RWPE1 (cell line): Measurements from ENCODE around the gene CCSER2.
"Not testable (repeated sequence)": the region's sequence is repeated elsewhere in the genome, so short reads cannot be mapped to it uniquely, and the experiment has no call there.

Experiments
- CTCF ChIA-PET: fragments of 350-600 bp; sonication (Branson Sonifier 250); formaldehyde crosslinking; extraction: SDS; loops from one replicate; lab custom pipeline; 2021; lab: Yijun Ruan, JAX
- POLR2A ChIA-PET: fragments of 400-600 bp; formaldehyde crosslinking; extraction: SDS; loops from one replicate; lab custom pipeline; 2020; ENCODE audit warnings: antibody characterized with exemption; ENCODE audit not compliant: low non-redundant PET; lab: Yijun Ruan, JAX
- DNase-seq: peaks from one replicate; pipeline ENCODE4 v3.0.0; 2012; ENCODE audit warnings: low spot score
- H3K27ac ChIP-seq: fragments of 450-650 bp; 2 replicates; pipeline ENCODE4 v1.5.1; 2017
- TF ChIP-seq, protein P1 (sequence below): fragments of 450-650 bp; conservative IDR thresholded peaks from 2 replicates; pipeline ENCODE4 v1.5.1; 2017; ENCODE audit warnings: low read depth, mild to moderate bottlenecking

Gene CCSER2

DNA sequence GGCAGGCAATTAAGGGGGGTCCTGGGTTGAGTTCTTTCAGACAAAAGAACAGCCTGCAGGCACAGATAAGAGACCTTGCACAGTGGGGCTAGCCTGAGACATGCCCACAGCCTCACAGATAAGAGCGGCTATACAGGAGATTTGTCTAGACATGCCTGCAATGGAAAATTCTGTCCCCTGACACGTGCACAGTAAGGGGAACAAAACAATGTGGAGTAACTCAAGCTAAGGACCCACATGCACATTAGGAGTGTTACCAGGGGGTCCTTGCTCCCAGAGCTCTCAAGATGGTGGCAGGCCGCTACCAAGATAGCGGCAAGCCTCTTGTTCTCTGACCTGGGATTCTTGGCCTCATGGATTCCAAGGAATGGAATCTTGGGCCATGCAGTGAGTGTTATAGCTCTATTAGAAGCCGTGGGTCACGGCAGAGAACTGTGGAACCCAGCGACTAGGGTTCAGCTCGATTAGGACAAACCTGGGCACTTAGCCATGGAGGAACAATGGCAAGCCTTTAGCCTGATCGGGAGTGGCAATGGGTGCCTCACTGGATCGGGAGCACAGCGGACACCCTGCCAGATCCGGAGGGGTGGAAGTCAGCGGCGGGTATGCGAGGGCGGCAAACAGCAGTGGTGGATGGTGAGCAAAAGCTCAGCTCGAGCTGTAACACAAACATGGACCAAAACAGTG lies 196.9 kb downstream of the CCSER2 start:
- no peak for DNase-seq
- 0 out of 2 replicates have a peak overlapping the region, but pooled peaks have one; percentile 21 for H3K27ac ChIP-seq
- TF ChIP-seq, protein P1, sequence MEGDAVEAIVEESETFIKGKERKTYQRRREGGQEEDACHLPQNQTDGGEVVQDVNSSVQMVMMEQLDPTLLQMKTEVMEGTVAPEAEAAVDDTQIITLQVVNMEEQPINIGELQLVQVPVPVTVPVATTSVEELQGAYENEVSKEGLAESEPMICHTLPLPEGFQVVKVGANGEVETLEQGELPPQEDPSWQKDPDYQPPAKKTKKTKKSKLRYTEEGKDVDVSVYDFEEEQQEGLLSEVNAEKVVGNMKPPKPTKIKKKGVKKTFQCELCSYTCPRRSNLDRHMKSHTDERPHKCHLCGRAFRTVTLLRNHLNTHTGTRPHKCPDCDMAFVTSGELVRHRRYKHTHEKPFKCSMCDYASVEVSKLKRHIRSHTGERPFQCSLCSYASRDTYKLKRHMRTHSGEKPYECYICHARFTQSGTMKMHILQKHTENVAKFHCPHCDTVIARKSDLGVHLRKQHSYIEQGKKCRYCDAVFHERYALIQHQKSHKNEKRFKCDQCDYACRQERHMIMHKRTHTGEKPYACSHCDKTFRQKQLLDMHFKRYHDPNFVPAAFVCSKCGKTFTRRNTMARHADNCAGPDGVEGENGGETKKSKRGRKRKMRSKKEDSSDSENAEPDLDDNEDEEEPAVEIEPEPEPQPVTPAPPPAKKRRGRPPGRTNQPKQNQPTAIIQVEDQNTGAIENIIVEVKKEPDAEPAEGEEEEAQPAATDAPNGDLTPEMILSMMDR: no peak
- ChIA-PET POLR2A (no interaction called here), CTCF (no interaction called here)

GRCh38 chr10:84525807-84526182 lies 197.4 kb downstream of the CCSER2 start:
- POLR2A ChIA-PET, H3K27ac ChIP-seq, CTCF ChIA-PET, DNase-seq: not testable (repeated sequence)

DNA sequence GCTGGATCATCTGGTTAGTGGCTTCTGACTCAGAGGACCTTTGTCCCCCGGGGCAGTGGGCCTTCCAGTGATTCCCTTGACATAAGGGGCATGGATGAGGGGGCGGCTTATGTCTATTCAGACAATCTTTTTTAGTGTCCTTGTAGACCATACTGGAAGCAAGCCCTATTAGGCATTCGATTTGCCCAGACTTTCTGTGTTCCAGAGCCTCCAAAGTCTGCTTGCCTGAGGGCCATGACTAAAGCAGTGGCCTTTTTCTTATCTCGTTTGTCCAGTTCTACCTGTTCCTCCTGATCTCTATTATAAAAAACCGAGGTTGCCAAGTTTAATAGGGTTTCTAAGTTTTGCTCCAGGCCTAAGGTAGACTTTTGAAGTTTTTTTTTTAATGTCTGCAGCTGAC lies 199.0 kb downstream of the CCSER2 start:
- DNase-seq, POLR2A ChIA-PET, H3K27ac ChIP-seq: not testable (repeated sequence)
- CTCF ChIA-PET: interaction anchor here (0.7 kb wide), 2 partner anchors 8 to 12 kb away, joined by 3 read pairs; no protein-coding TSS in a partner anchor

DNA sequence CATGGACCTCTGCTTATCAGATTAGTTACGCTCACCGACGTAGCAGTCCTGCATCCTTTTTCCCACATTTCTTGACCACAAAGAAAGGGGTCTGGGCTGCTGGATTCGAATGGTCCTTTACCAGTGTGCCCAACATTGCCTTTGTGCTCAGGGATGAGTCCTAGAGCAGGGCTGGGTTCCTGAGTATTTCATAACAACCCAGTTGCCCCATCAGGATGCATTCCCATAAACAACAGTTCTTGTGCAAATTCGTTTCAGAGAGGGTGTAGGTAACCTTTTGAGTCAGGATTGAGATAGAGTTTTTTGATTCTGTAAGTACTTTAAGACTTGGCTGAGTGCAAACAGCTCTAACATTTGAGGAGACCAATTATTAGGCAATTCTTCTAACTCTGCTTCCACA lies 200.1 kb downstream of the CCSER2 start:
- POLR2A ChIA-PET, DNase-seq, CTCF ChIA-PET, H3K27ac ChIP-seq: not testable (repeated sequence)

- DNase-seq: no peak
- POLR2A ChIA-PET: no interaction called here
- TF ChIP-seq, protein P1: no peak
- CTCF ChIA-PET: interaction anchor here (0.6 to 1.8 kb wide), 4 partner anchors 101 to 1807 kb away, joined by 3 to 6 read pairs (median 4); no protein-coding TSS in a partner anchor
- no peak overlapping the region for H3K27ac ChIP-seq
Observed at GRCh38 chr10:84530724-84531325, 202.4 kb downstream of the CCSER2 start.

DNA sequence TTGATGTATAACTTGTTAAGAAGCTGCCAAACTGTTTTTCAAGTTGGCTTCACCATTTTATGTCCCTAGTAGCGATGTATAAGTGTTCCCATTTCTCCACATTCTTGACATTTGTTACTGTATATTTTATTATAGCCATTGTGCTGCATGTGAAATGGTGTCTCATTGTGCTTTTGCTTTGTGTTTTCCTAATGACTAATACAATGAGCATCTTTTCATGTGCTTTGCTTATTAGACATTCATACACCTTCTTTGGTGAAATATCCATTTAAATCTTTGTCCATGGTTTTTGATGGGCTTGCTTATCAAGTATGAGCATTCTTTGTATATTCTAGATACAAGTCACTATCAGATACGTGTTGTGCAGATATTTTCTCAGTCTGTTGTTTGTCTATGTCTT lies 203.0 kb downstream of the CCSER2 start:
- no peak for DNase-seq
- TF ChIP-seq, protein P1: no peak
- ChIA-PET POLR2A (no interaction called here), CTCF (interaction anchor here (0.7 to 1.8 kb wide), 3 partner anchors 101 to 267 kb away, joined by 3 to 6 read pairs (median 5); no protein-coding TSS in a partner anchor)
- H3K27ac ChIP-seq: no peak overlapping the region

DNA sequence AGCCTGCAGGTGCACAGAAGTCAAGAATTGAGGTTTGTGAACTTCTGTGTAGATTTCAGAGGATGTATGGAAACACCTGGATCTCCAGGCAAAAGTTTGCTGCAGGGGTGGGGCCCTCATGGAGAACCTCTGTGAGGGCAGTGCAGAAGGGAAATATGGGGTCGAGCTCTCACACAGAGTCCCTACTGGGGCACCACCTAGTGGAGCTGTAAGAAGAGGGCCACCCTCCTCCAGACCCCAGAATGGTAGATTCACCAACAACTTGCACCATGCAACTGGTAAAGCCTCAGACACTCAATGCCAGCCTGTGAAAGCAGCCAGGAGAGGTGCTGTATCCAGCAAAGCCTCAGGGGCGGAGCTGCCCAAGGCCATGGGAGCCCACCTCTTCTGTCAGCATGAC lies 205.8 kb downstream of the CCSER2 start:
- no peak overlapping the region for H3K27ac ChIP-seq
- CTCF ChIA-PET: no interaction called here
- DNase-seq: no peak

More for the DNA sequence above, 205.8 kb downstream of the CCSER2 start:
- POLR2A ChIA-PET: no interaction called here
- TF ChIP-seq, protein P1: no peak
